K562 (cell line): ENCODE measurements around the gene DNMT3L. TPM values are rescaled to one million over a fixed set of nuclear protein-coding genes. Genes with fewer than 3 reads are reported as not detected.

Experiments used
- ATAC-seq: fragments of 200-7000 bp; cut with Tn5 transposase; 3 replicates; pipeline ENCODE4 v1.9.1; 2020; ENCODE audit warnings: moderate library complexity
- BruUV-seq: library from RNA; stranded (reverse); fragments of 400-500 nt; replicated peaks from 2 replicates; lab custom pipeline; 2021; lab: Mats Ljungman, UMichigan
- CTCF ChIA-PET: fragments of 300-600 bp; formaldehyde crosslinking; extraction: SDS; loops from one replicate; lab custom pipeline; 2021; ENCODE audit warnings: low intra/inter-chr PET ratio; lab: Yijun Ruan, JAX
- POLR2A ChIA-PET: fragments of 300-600, 350-650 bp; sonication (Branson Sonifier 250); formaldehyde crosslinking; extraction: SDS; loops from one replicate; lab custom pipeline; 2021; ENCODE audit warnings: antibody characterized with exemption, inconsistent platforms; lab: Yijun Ruan, JAX
- DNase-seq, 4 experiments: peaks; one replicate each; pipeline versions ENCODE4 v3.0.0 to v3.0.0-alpha.2; 2011 to 2018; ENCODE audit warnings: low spot score in 3 of 4, mixed read lengths in 3 of 4; ENCODE audit errors: extremely low read depth in 1 of 4
- FAIRE-seq: peaks from 2 replicates; lab custom pipeline; 2011; peaks lifted over from hg19 to GRCh38; lab: Jason Lieb, UNC
- H2AFZ ChIP-seq: 2 replicates; pipeline ENCODE4 v1.6.0; 2011; ENCODE audit warnings: low read depth, low read length, control low read depth, inconsistent platforms
- H3K27ac ChIP-seq: fragments of 200-600 bp; 3 replicates; pipeline ENCODE4 v1.8.0; 2011; ENCODE audit warnings: low read depth, mild to moderate bottlenecking, control low read depth, inconsistent platforms, low read length, moderate library complexity, mixed read lengths; ENCODE audit errors: extremely low read depth
- H3K27me3 ChIP-seq, 2 experiments: fragments of 300-600 bp in 1 of 2; 2 replicates in 1 of 2; 3 replicates in 1 of 2; pipeline versions ENCODE4 v1.6.0 to v1.8.0; 2011; ENCODE audit warnings: inconsistent platforms in 2 of 2, low read length in 2 of 2, mild to moderate bottlenecking in 1 of 2, mixed read lengths in 1 of 2, moderate library complexity in 1 of 2; ENCODE audit not compliant: control insufficient read depth in 2 of 2, insufficient read depth in 2 of 2
- H3K36me3 ChIP-seq: fragments of 300-600 bp; 3 replicates; pipeline ENCODE4 v1.8.0; 2011; ENCODE audit warnings: mild to moderate bottlenecking, low read length, inconsistent platforms; ENCODE audit not compliant: control insufficient read depth, insufficient read depth
- H3K4me1 ChIP-seq, 2 experiments: fragments of 200-600 bp in 1 of 2; replicated peaks in 1 of 2; 2 replicates in 1 of 2; 3 replicates in 1 of 2; pipeline versions ENCODE4 v1.5.1 to v1.8.0; 2011; ENCODE audit warnings: inconsistent platforms in 2 of 2, low read length in 2 of 2, mild to moderate bottlenecking in 1 of 2, mixed read lengths in 1 of 2, moderate library complexity in 1 of 2; ENCODE audit not compliant: control insufficient read depth in 2 of 2, insufficient read depth in 2 of 2
- H3K4me2 ChIP-seq: 2 replicates; pipeline ENCODE4 v1.6.1; 2011; ENCODE audit warnings: low read length, control low read depth, inconsistent platforms, mixed read lengths; ENCODE audit not compliant: insufficient read depth
- H3K4me3 ChIP-seq: fragments of 200-600 bp; sonication (generic), shearing (Covaris generic); 2 replicates; pipeline ENCODE4 v1.5.1; 2016; ENCODE audit warnings: control low read depth, inconsistent platforms
- H3K79me2 ChIP-seq: fragments of 200-600 bp; 3 replicates; pipeline ENCODE4 v1.8.0; 2011; ENCODE audit warnings: low read length, inconsistent platforms; ENCODE audit not compliant: control insufficient read depth, insufficient read depth
- H3K9ac ChIP-seq, 2 experiments: 2 replicates each; pipeline versions ENCODE4 v1.6.0 to v1.6.1; 2011; ENCODE audit warnings: low read depth in 2 of 2, low read length in 2 of 2, control low read depth in 1 of 2, inconsistent platforms in 1 of 2, mild to moderate bottlenecking in 1 of 2, mixed read lengths in 1 of 2; ENCODE audit not compliant: insufficient read depth in 1 of 2
- H3K9me1 ChIP-seq: one replicate; pipeline ENCODE4 v1.6.0; 2011; ENCODE audit warnings: inconsistent platforms, mild to moderate bottlenecking, low read length, moderate library complexity; ENCODE audit not compliant: control insufficient read depth, insufficient read depth
- H3K9me3 ChIP-seq: replicated peaks from 2 replicates; pipeline ENCODE4 v1.5.1; 2011; ENCODE audit warnings: low read depth, low read length, inconsistent platforms; ENCODE audit not compliant: control insufficient read depth, insufficient read depth
- H4K20me1 ChIP-seq: replicated peaks from 2 replicates; pipeline ENCODE4 v1.6.1; 2011; ENCODE audit warnings: low read length, inconsistent platforms, mixed read lengths; ENCODE audit not compliant: control insufficient read depth, insufficient read depth
- ARNT ChIP-seq, 2 experiments: fragments of 450-650 bp; IDR thresholded peaks; 2 replicates each; pipeline ENCODE4 v1.6.1; 2016; ENCODE audit warnings: mild to moderate bottlenecking in 1 of 2
- HEY1 ChIP-seq: fragments of 250-450 bp; sonication (Bioruptor Pico); IDR thresholded peaks from 2 replicates; pipeline ENCODE4 v1.5.0; 2020; ENCODE audit warnings: mild to moderate bottlenecking, moderate library complexity, borderline replicate concordance
- PCBP2 ChIP-seq: fragments of 200-400 bp; formaldehyde crosslinking; IDR thresholded peaks from 2 replicates; pipeline ENCODE4 v1.6.1; 2018; ENCODE audit warnings: low read length, low read depth, mild to moderate bottlenecking, moderate library complexity; ENCODE audit not compliant: poor library complexity, severe bottlenecking
- SP1 ChIP-seq: sonication (generic); formaldehyde crosslinking; IDR thresholded peaks from 2 replicates; pipeline ENCODE4 v1.8.1; 2022; ENCODE audit warnings: mild to moderate bottlenecking, missing genetic modification reagents
- ZKSCAN1 ChIP-seq: fragments of 150-350 bp; IDR thresholded peaks from 2 replicates; pipeline ENCODE4 v1.6.1; 2016; ENCODE audit warnings: low read depth, low read length
- WGBS: fragments of 100-300 bp; shearing (Covaris generic); methylation state at CpG from one replicate; pipeline ENCODE4 v1.1.6; 2016; ENCODE audit warnings: low coverage, mixed read lengths; ENCODE audit not compliant: insufficient coverage; ENCODE audit errors: missing lambda C conversion rate; 5-methylcytosine and 5-hydroxymethylcytosine counted together
- in situ Hi-C: fragments of 300-500 bp; cut with MboI; formaldehyde crosslinking; loops from 4 replicates; pipeline ENCODE4 v1.15.0; 2018; ENCODE audit warnings: inconsistent platforms, mixed read lengths
- intact Hi-C: fragments of 100-400 bp; cut with micrococcal nuclease; formaldehyde crosslinking; loops from 2 replicates; pipeline ENCODE4 v1.14.2; 2022
- polyA plus RNA-seq, 8 experiments: library from polyadenylated mRNA; depleted of rRNA in 4 of 8; stranded (reverse) in 5 of 8; unstranded in 3 of 8; fragments of >200 nt; fragmentation: Nextera tagmentation in 2 of 8; fragmentation: Illumina TruSeq in 1 of 8; extraction: Ambion mirVana in 2 of 8; extraction: Trizol in 1 of 8; gene quantifications; 2 replicates each; pipeline versions ENCODE4 v1.2.1 to v1.2.3, GENCODE V29; 2011 to 2014; ENCODE audit warnings: inconsistent platforms in 1 of 8, missing spikeins in 1 of 8
- total RNA-seq, 7 experiments: library from RNA; depleted of rRNA in 6 of 7; stranded (reverse); fragments of >200 nt in 6 of 7; fragmentation: Illumina TruSeq in 2 of 7; extraction: Trizol in 2 of 7; gene quantifications; 2 replicates each; pipeline versions ENCODE4 v1.2.1 to v1.2.3, GENCODE V29; 2011 to 2021; ENCODE audit warnings: low replicate concordance in 1 of 7

DNMT3L gene
- total and polyA plus RNA-seq, 9 of the 15 experiments (the other 6 are each of a cell fraction or from before 2014, with no cell fraction given) = 0.08 TPM; not detected in 8

- in situ Hi-C loops (loop anchor here (25.0 kb wide), 1 partner anchor 130 kb away; no protein-coding TSS in a partner anchor), intact Hi-C loops (no loop called here)
- Histone ChIP-seq H3K9ac (no peak overlapping the region; a peak in 2 of 4 replicates), H3K79me2 (no peaks in the 10 kb centered on the region), H2AFZ (no peak overlapping the region), H3K36me3 (no peaks in the 10 kb centered on the region), H4K20me1 (peaks cover 14% of the 10 kb centered on the region; the same call in 1 of the 2 replicates), H3K9me1 (peaks cover 3% of the 10 kb centered on the region), H3K27ac (no peak overlapping the region), H3K4me1 (peaks cover 0 to 67% of the 10 kb centered on the region in 2 experiments; a peak in 3 of 5 replicates), H3K4me3 (no peak overlapping the region), H3K9me3 (no peaks in the 10 kb centered on the region), H3K4me2 (no peak overlapping the region), H3K27me3 (peaks cover 12 to 60% of the 10 kb centered on the region in 2 experiments; a peak in 4 of 5 replicates)
- DNase-seq (peak; percentile 57 to 94 (median 88)), ATAC-seq (peak; percentile 79), FAIRE-seq (peak; percentile 58)
- BruUV-seq = no TSS peak
- CTCF ChIA-PET = interaction anchor here (0.6 kb wide), 1 partner anchor 283 kb away, joined by 3 read pairs; no protein-coding TSS in a partner anchor
- 1% methylated on average over 24 of the region's 25 CpGs for WGBS
- POLR2A ChIA-PET = interaction anchor here (0.6 to 1.4 kb wide), 2 partner anchors 14 to 41 kb away, joined by 3 to 7 read pairs; no protein-coding TSS in a partner anchor
- peak; percentile 66 for TF ChIP-seq ZKSCAN1
- TF ChIP-seq ARNT (IDR thresholded peaks at IDR 0.05) = no peak
- TF ChIP-seq PCBP2 = no peak
- TF ChIP-seq SP1 (CRISPR knock-in tag) = peak; percentile 59; the same call in 1 of the 2 replicates
- no peak for TF ChIP-seq HEY1 (CRISPR knock-in tag)
These were observed 30.5 kb upstream of the DNMT3L start for GRCh38 chr21:44291936-44292811.
